Thyroid gland (tissue), 4 donors: ENCODE data around the gene AP2A2. TPM values are rescaled to one million over a fixed set of nuclear protein-coding genes. Genes with fewer than 3 reads are reported as not detected.

Experiments used
- DNase-seq, 2 donors: peaks; one replicate each; pipeline ENCODE4 v3.0.0-alpha.2; 2019
- H3K27ac ChIP-seq, 3 donors: fragments of 200-600 bp; sonication (generic); 1 replicate in 2 of 3; 2 replicates in 1 of 3; pipeline ENCODE4 v1.5.1; 2016 to 2019; ENCODE audit warnings: mild to moderate bottlenecking in 1 of 3, moderate library complexity in 1 of 3
- H3K27me3 ChIP-seq: fragments of 200-600 bp; sonication (generic); one replicate; pipeline ENCODE4 v1.5.1; 2019
- H3K36me3 ChIP-seq, 2 donors: fragments of 200-600 bp; sonication (generic); one replicate each; pipeline ENCODE4 v1.5.1; 2016 to 2019
- H3K4me1 ChIP-seq, 2 donors: fragments of 200-600 bp; sonication (generic); one replicate each; pipeline ENCODE4 v1.5.1; 2017 to 2019
- H3K4me3 ChIP-seq, 3 donors: fragments of 200-600 bp; sonication (generic); replicated peaks in 1 of 3; 1 replicate in 2 of 3; 2 replicates in 1 of 3; pipeline ENCODE4 v1.5.1; 2016; ENCODE audit warnings: mild to moderate bottlenecking in 1 of 3
- H3K9me3 ChIP-seq: fragments of 200-600 bp; sonication (generic); one replicate; pipeline ENCODE4 v1.5.1; 2017
- CTCF ChIP-seq, 6 experiments: fragments of 200-600 bp in 3 of 6; fragments of 450-650 bp in 3 of 6; sonication (generic) in 3 of 6; IDR thresholded peaks; one replicate each; pipeline ENCODE4 v1.5.1; 2016 to 2019; ENCODE audit warnings: antibody characterized with exemption in 6 of 6, mild to moderate bottlenecking in 2 of 6, inconsistent platforms in 1 of 6, moderate library complexity in 1 of 6
- POLR2A ChIP-seq, 2 donors: fragments of 450-650 bp; IDR thresholded peaks; one replicate each; pipeline ENCODE4 v1.6.1; 2017; ENCODE audit warnings: antibody characterized with exemption in 2 of 2, mild to moderate bottlenecking in 2 of 2, moderate library complexity in 1 of 2
- WGBS, 2 donors: methylation state at CpG; one replicate each; pipeline ENCODE4 v1.1.5; 2017; 5-methylcytosine and 5-hydroxymethylcytosine counted together
- intact Hi-C: fragments of 100-400 bp; cut with DNase I; formaldehyde crosslinking; loops from one replicate; pipeline ENCODE4 v1.15.1; 2023
- small RNA-seq: library from RNA; depleted of rRNA; stranded (forward); fragments of <200 nt; gene quantifications from one replicate; pipeline ENCODE3, GENCODE V24; 2016
- total RNA-seq, 4 donors: library from RNA; depleted of rRNA; stranded (reverse); fragments of >200 nt; gene quantifications; one replicate each; pipeline ENCODE4 v1.2.3, GENCODE V29; 2016

AP2A2 gene
- total RNA-seq, 4 donors from 2014 or later: 37.2 to 67.3 (median 54.1) TPM

GRCh38 chr11:1059759-1060158 is 134.1 kb downstream of the AP2A2 start:
- Histone ChIP-seq H3K27ac (no peak overlapping the region), H3K4me3 (no peak overlapping the region), H3K9me3 (no peaks in the 10 kb centered on the region), H3K4me1 (no peaks in the 10 kb centered on the region), H3K36me3 (no peaks in the 10 kb centered on the region), H3K27me3 (no peaks in the 10 kb centered on the region)
- intact Hi-C loops: no loop called here
- DNase-seq: no peak
- no peak for TF ChIP-seq CTCF (IDR thresholded peaks at IDR 0.05)
- TF ChIP-seq POLR2A (IDR thresholded peaks at IDR 0.05): no peak
- 59 to 75% methylated on average over 13 to 15 of the region's 15 CpGs for WGBS, 2 donors

GRCh38 chr11:1060410-1060809 is 134.7 kb downstream of the AP2A2 start:
- Histone ChIP-seq H3K4me1 (no peaks in the 10 kb centered on the region), H3K9me3 (no peaks in the 10 kb centered on the region), H3K27me3 (no peaks in the 10 kb centered on the region), H3K27ac (no peak overlapping the region), H3K4me3 (no peak overlapping the region), H3K36me3 (no peaks in the 10 kb centered on the region)
- intact Hi-C loops: no loop called here
- TF ChIP-seq POLR2A (IDR thresholded peaks at IDR 0.05): no peak
- no peak for TF ChIP-seq CTCF (IDR thresholded peaks at IDR 0.05)
- DNase-seq: no peak
- WGBS, 2 donors: 86 to 90% methylated on average over 16 of the region's 16 CpGs

- Histone ChIP-seq H3K36me3 (no peaks in the 10 kb centered on the region), H3K27me3 (no peaks in the 10 kb centered on the region), H3K4me1 (no peaks in the 10 kb centered on the region), H3K9me3 (no peaks in the 10 kb centered on the region), H3K27ac (no peak overlapping the region), H3K4me3 (no peak overlapping the region)
- TF ChIP-seq POLR2A (IDR thresholded peaks at IDR 0.05) (no peak), CTCF (IDR thresholded peaks at IDR 0.05) (no peak)
- intact Hi-C loops: no loop called here
- 76 to 79% methylated on average over 18 of the region's 18 CpGs for WGBS, 2 donors
- DNase-seq: no peak
Measured at GRCh38 chr11:1060852-1061616, 135.4 kb downstream of the AP2A2 start.

Small RNA genes within 50 kb of the gene (small RNA-seq; reads per million reads assigned to genes)
- not detected for gene RNU6-1025P

Other genes starting within 250 kb of the AP2A2 start
- gene DEAF1, start 230.6 kb upstream of the AP2A2 start, total RNA-seq: 100 to 1,000 TPM in 1 of 4 donors, 10 to 100 TPM in 3; 61.8 to 103 (median 87.6) TPM
- 100 to 1,000 TPM in 1 of 4 donors, 10 to 100 TPM in 3; 57.3 to 103 (median 67.7) TPM for gene TMEM80, start 230.1 kb upstream of the AP2A2 start, total RNA-seq
- gene EPS8L2, start 219.6 kb upstream of the AP2A2 start, total RNA-seq: 100 to 1,000 TPM; 185 to 259 (median 195) TPM
- 100 to 1,000 TPM; 300 to 965 (median 558) TPM for gene TALDO1, start 178.4 kb upstream of the AP2A2 start, total RNA-seq
- gene GATD1, start 148.4 kb upstream of the AP2A2 start, total RNA-seq: 10 to 100 TPM; 27.4 to 47.6 (median 35.5) TPM
- under 1 TPM in 2 of 4 donors, not detected in 2; 0.44 to 0.45 TPM for gene CEND1, start 135.8 kb upstream of the AP2A2 start, total RNA-seq
- gene SLC25A22, start 127.6 kb upstream of the AP2A2 start, total RNA-seq: 10 to 100 TPM in 1 of 4 donors, 1 to 10 TPM in 3; 5.1 to 13.1 (median 7.8) TPM
- 10 to 100 TPM; 11.9 to 33.2 (median 16.1) TPM for gene PIDD1, start 120.6 kb upstream of the AP2A2 start, total RNA-seq
- gene RPLP2, start 115.9 kb upstream of the AP2A2 start, total RNA-seq: 100 to 1,000 TPM; 172 to 526 (median 290) TPM
- gene PNPLA2, start 107.0 kb upstream of the AP2A2 start, total RNA-seq: 10 to 100 TPM; 35.8 to 95.0 (median 57.6) TPM
- 10 to 100 TPM in 2 of 4 donors, 1 to 10 TPM in 2; 4.1 to 21.2 (median 12.3) TPM for gene CRACR2B, start 98.0 kb upstream of the AP2A2 start, total RNA-seq
- 100 to 1,000 TPM; 135 to 326 (median 298) TPM for gene CD151, start 92.9 kb upstream of the AP2A2 start, total RNA-seq
- gene POLR2L, start 83.3 kb upstream of the AP2A2 start, total RNA-seq: 10 to 100 TPM; 17.9 to 89.2 (median 52.4) TPM
- 100 to 1,000 TPM in 2 of 4 donors, 10 to 100 TPM in 2; 86.1 to 127 (median 107) TPM for gene TSPAN4, start 83.0 kb upstream of the AP2A2 start, total RNA-seq
- gene CHID1, start 15.1 kb upstream of the AP2A2 start, total RNA-seq: 100 to 1,000 TPM in 2 of 4 donors, 10 to 100 TPM in 2; 75.0 to 144 (median 93.8) TPM
- not detected for gene MUC6, start 110.8 kb downstream of the AP2A2 start, total RNA-seq
- gene MUC2, start 149.0 kb downstream of the AP2A2 start, total RNA-seq: not detected
- not detected for gene MUC5AC, start 232.1 kb downstream of the AP2A2 start, total RNA-seq